Transverse colon (tissue), 4 donors: ENCODE data around the gene HPGDS. TPM values are rescaled to one million over a fixed set of nuclear protein-coding genes. Genes with fewer than 3 reads are reported as not detected.

ENCODE experiments used
- DNase-seq: peaks from one replicate; pipeline ENCODE4 v3.0.0-alpha.2; 2019
- H3K27ac ChIP-seq, 4 donors: fragments of 200-600 bp; sonication (generic); 2 replicates each; pipeline ENCODE4 v1.5.1; 2016 to 2018; ENCODE audit warnings: inconsistent platforms in 4 of 4
- H3K27me3 ChIP-seq: fragments of 200-600 bp; sonication (generic); 2 replicates; pipeline ENCODE4 v1.5.1; 2017; ENCODE audit warnings: inconsistent platforms
- H3K36me3 ChIP-seq, 4 donors: fragments of 200-600 bp; sonication (generic); 2 replicates each; pipeline ENCODE4 v1.5.1; 2017 to 2019; ENCODE audit warnings: inconsistent platforms in 4 of 4
- H3K4me1 ChIP-seq, 4 donors: fragments of 200-600 bp; sonication (generic); 2 replicates each; pipeline ENCODE4 v1.5.1; 2017 to 2020; ENCODE audit warnings: inconsistent platforms in 4 of 4
- H3K4me3 ChIP-seq, 4 donors: fragments of 200-600 bp; sonication (generic); 1 replicate in 1 of 4; 2 replicates in 3 of 4; pipeline versions ENCODE4 v1.5.1 to v1.6.1; 2017 to 2019; ENCODE audit warnings: inconsistent platforms in 4 of 4
- H3K9me3 ChIP-seq, 2 donors: fragments of 200-600 bp; sonication (generic); 2 replicates each; pipeline ENCODE4 v1.5.1; 2017 to 2019; ENCODE audit warnings: inconsistent platforms in 2 of 2
- EP300 ChIP-seq: sonication (generic); formaldehyde crosslinking; IDR thresholded peaks from one replicate; pipeline ENCODE4 v1.6.1; 2017; ENCODE audit warnings: antibody characterized with exemption, low read depth
- POLR2A ChIP-seq: fragments of 450-650 bp; IDR thresholded peaks from one replicate; pipeline ENCODE4 v1.6.1; 2016; ENCODE audit warnings: antibody characterized with exemption, mild to moderate bottlenecking, moderate library complexity
- POLR2AphosphoS5 ChIP-seq, 3 donors: sonication (generic); formaldehyde crosslinking; IDR thresholded peaks; one replicate each; pipeline ENCODE4 v1.6.1; 2016; ENCODE audit warnings: antibody characterized with exemption in 3 of 3
- WGBS, 2 donors: methylation state at CpG; one replicate each; pipeline ENCODE4 v1.1.5; 2018; ENCODE audit warnings: low coverage in 1 of 2; 5-methylcytosine and 5-hydroxymethylcytosine counted together
- in situ Hi-C, 4 donors: fragments of 200-750 bp; cut with MboI; loops; one replicate each; pipeline versions ENCODE4 v1.15.0 to v1.15.1; 2017; ENCODE audit warnings: low sequenced_read_pairs in 3 of 4, low pct_ligation_motif_present in 1 of 4, low pct_unique_long_range_greater_than_20kb in 1 of 4
- intact Hi-C: fragments of 100-400 bp; cut with DNase I; formaldehyde crosslinking; loops from one replicate; pipeline ENCODE4 v1.15.1; 2023; ENCODE audit warnings: low total_unique reads
- total RNA-seq, 4 donors: library from RNA; depleted of rRNA; stranded (reverse); fragments of >200 nt; gene quantifications; one replicate each; pipeline ENCODE4 v1.1.0, GENCODE V29; 2016
- TF ChIP-seq, protein P1 (sequence below), 5 experiments: fragments of 200-600 bp in 3 of 5; fragments of 450-650 bp in 2 of 5; sonication (generic) in 3 of 5; IDR thresholded peaks; 1 replicate in 2 of 5; 2 replicates in 3 of 5; pipeline ENCODE4 v1.5.1; 2016 to 2017; ENCODE audit warnings: antibody characterized with exemption in 5 of 5, inconsistent platforms in 3 of 5, mild to moderate bottlenecking in 2 of 5, moderate library complexity in 1 of 5

The HPGDS gene
- total RNA-seq, 4 donors from 2014 or later, result 1.4 to 6.0 (median 3.5) TPM; not detected in 1

DNA sequence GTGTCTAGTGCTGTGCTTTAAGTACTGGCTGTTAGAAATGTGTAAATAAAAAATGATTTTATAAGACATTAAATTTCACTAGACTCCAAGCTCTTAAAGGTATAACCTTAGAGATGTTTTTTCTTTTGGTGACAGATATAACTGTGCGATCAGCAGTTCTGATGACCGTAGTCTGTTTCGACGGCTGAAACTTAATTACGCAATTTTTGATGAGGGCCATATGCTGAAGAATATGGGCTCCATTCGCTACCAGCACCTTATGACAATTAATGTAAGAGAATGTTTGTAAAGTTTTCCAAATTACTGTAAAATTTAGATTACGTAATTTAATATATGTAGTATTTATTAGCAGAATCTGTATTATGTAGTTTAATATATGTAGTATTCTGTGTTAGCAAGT lies 66.4 kb downstream of the HPGDS start:
- no peak for DNase-seq
- intact Hi-C loops (no loop called here), in situ Hi-C loops (no loop called here)
- TF ChIP-seq, protein P1, sequence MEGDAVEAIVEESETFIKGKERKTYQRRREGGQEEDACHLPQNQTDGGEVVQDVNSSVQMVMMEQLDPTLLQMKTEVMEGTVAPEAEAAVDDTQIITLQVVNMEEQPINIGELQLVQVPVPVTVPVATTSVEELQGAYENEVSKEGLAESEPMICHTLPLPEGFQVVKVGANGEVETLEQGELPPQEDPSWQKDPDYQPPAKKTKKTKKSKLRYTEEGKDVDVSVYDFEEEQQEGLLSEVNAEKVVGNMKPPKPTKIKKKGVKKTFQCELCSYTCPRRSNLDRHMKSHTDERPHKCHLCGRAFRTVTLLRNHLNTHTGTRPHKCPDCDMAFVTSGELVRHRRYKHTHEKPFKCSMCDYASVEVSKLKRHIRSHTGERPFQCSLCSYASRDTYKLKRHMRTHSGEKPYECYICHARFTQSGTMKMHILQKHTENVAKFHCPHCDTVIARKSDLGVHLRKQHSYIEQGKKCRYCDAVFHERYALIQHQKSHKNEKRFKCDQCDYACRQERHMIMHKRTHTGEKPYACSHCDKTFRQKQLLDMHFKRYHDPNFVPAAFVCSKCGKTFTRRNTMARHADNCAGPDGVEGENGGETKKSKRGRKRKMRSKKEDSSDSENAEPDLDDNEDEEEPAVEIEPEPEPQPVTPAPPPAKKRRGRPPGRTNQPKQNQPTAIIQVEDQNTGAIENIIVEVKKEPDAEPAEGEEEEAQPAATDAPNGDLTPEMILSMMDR (IDR thresholded peaks at IDR 0.05), result no peak
- no peak for TF ChIP-seq POLR2AphosphoS5 (IDR thresholded peaks at IDR 0.05)
- TF ChIP-seq EP300, result no peak
- no peak for TF ChIP-seq POLR2A
- Histone ChIP-seq H3K27me3 (no peaks in the 10 kb centered on the region), H3K4me3 (no peak overlapping the region), H3K4me1 (no peaks in the 10 kb centered on the region), H3K9me3 (no peaks in the 10 kb centered on the region), H3K27ac (no peak overlapping the region), H3K36me3 (peaks cover 0 to 80% (median 27%) of the 10 kb centered on the region in 4 donors)
- WGBS, 2 donors, result 91 to 96% methylated on average over 7 of the region's 7 CpGs

DNA sequence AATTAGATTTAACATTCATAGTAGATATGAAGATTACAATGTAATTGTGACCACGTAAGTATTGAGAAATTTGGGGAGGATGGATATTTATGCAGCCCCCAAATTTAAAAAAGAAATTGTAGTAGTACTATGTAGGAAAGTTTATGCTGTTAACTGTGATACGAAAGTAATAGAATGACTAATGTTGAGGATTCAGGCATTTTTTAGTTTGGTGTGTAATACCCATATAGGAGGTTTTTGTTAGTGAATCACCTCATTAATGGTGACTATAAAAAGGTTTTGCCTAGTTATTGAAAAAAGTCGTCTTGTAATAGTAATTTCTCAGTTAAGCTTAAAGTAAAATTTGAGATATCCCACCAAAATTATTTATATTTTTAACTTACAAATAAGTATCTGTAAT lies 67.7 kb downstream of the HPGDS start:
- Histone ChIP-seq H3K4me1 (no peaks in the 10 kb centered on the region), H3K27ac (no peak overlapping the region), H3K36me3 (peaks cover 0 to 67% (median 22%) of the 10 kb centered on the region in 4 donors), H3K4me3 (no peak overlapping the region), H3K9me3 (no peaks in the 10 kb centered on the region), H3K27me3 (no peaks in the 10 kb centered on the region)
- intact Hi-C loops, result no loop called here
- TF ChIP-seq POLR2AphosphoS5 (IDR thresholded peaks at IDR 0.05) (no peak), POLR2A (no peak), EP300 (no peak)
- TF ChIP-seq, protein P1 (IDR thresholded peaks at IDR 0.05), result no peak
- in situ Hi-C loops, result no loop called here
- no peak for DNase-seq
- 97% methylated on average over 3 of the region's 3 CpGs for WGBS, 2 donors

DNA sequence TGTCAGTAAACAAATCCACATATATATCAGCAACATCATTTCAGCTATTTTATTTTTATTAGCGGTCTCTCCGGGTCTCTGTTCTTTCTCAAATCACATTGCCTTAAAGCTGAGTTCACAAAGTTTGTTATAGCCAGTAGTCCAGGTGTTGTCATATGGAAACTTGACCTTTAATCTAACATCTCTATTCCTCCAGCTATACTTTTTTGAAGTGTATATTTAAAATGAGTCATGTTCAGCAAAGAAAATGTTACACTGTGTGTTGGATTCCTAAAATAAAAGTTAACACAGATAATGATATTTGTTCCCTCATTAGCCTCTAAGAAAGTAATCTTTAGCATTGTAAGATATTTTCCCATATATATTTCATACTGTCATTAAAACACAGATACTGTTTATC lies 71.4 kb downstream of the HPGDS start:
- Histone ChIP-seq H3K9me3 (no peaks in the 10 kb centered on the region), H3K4me1 (no peaks in the 10 kb centered on the region), H3K27me3 (no peaks in the 10 kb centered on the region), H3K36me3 (peaks cover 0 to 32% (median 6%) of the 10 kb centered on the region in 4 donors), H3K4me3 (no peak overlapping the region), H3K27ac (no peak overlapping the region)
- in situ Hi-C loops, result no loop called here
- TF ChIP-seq POLR2AphosphoS5 (IDR thresholded peaks at IDR 0.05), result no peak
- no peak for TF ChIP-seq POLR2A
- TF ChIP-seq EP300, result no peak
- TF ChIP-seq, protein P1 (IDR thresholded peaks at IDR 0.05), result no peak
- DNase-seq, result no peak
- 79 to 87% methylated on average over 2 of the region's 2 CpGs for WGBS, 2 donors
- intact Hi-C loops, result no loop called here

DNA sequence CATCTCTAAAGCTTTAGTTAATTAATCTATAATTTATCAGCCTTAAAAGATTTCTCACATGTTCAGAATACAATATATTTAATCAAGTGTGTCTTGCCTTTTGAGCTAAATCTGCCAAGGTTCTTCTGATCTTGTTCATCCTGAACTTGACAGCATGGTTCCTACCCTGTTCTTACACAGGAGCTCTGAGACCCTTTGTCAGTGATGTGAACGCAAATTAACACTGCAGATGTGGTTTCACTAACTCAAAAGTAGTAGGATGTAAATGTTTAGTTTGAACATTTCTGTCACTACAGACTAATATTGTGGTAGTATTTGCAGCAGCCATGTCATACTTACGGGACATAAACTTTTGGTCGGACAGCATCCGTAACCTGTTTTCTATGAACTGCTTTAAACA lies 75.6 kb downstream of the HPGDS start:
- H3K27me3 ChIP-seq, result no peaks in the 10 kb centered on the region
- in situ Hi-C loops (no loop called here), intact Hi-C loops (no loop called here)
- H3K36me3 ChIP-seq, result no peaks in the 10 kb centered on the region
- no peak for DNase-seq
- TF ChIP-seq, protein P1 (IDR thresholded peaks at IDR 0.05), result no peak
- no peak for TF ChIP-seq POLR2AphosphoS5 (IDR thresholded peaks at IDR 0.05)
- no peak overlapping the region for H3K4me3 ChIP-seq
- H3K4me1 ChIP-seq, result no peaks in the 10 kb centered on the region
- WGBS, 2 donors, result 96 to 100% methylated on average over 4 of the region's 4 CpGs
- no peak overlapping the region for H3K27ac ChIP-seq
- no peaks in the 10 kb centered on the region for H3K9me3 ChIP-seq
